G401.6 (cell line): Measurements from ENCODE around the gene MED16.
"Not testable (repeated sequence)": the region's sequence is repeated elsewhere in the genome, so short reads cannot be mapped to it uniquely, and the experiment has no call there.

ENCODE experiments used
- FAIRE-seq: peaks from 2 replicates; lab custom pipeline; 2012; peaks lifted over from hg19 to GRCh38; lab: Jason Lieb, UNC

The MED16 gene

DNA sequence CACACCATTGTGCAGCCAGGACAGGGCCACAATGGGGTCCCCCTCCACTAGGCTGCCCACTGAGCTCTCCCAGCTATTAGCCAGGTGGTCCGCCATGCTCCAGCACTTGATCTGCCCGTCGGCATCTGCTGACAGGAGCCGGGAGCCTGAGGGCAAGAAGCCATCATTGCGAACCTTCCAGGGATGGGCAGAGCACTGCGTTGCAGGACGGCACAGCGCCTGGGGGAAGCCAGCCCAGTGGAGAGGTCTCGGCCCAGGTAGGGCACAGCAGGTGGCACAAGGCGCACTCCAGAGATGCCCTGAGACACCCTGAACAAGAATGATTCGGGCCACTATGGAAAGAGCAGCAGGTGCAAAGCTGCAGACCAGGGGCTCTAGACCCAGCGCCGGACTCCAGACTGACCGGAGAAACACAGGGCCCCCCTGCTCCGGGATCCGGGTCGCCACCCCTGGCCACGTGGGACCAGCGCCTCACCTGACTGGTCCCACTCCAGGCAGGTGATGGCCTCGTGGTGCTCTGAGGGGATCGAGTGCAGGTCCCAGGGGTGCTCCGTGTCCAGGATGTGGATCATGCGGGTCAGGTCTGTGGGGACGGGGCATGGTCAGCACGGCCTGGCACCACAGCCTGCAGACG lies 3.2 kb downstream of the MED16 start:
- FAIRE-seq, result no peak

DNA sequence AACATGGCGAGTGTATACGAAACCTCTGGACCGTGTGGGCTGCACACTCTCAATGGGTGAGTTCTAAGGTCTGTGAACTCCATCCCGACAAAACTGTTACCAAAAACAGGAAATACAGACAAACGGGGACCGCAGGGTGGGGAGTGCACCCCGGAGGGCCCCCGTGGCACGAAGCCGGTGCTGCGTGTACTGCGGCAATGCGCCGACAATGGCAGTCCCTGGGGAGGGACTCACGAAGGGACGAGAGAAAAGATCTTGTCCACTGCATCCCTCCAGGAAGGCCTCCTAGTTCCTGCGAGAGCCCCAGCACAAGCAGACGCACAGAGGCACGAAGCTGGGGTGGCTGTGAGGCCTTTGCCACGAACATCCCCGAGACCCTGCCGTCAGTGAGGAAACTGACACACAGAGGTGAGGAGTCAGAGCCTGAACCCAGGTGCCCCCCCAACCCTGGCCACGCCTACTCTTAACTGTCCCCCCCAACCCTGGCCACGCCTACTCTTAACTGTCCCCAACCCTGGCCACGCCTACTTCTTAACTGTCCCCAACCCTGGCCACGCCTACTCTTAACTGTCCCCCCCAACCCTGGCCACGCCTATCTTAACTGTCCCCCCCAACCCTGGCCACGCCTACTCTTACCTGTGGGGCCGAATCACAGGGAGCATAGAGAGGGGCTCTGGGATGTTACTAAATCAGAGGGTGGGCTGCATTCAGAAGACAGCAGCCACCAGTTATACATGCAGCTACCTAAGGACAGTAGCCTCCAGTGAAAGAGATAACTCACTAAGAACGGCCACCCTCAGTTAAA lies 4.2 kb downstream of the MED16 start:
- no peak for FAIRE-seq

DNA sequence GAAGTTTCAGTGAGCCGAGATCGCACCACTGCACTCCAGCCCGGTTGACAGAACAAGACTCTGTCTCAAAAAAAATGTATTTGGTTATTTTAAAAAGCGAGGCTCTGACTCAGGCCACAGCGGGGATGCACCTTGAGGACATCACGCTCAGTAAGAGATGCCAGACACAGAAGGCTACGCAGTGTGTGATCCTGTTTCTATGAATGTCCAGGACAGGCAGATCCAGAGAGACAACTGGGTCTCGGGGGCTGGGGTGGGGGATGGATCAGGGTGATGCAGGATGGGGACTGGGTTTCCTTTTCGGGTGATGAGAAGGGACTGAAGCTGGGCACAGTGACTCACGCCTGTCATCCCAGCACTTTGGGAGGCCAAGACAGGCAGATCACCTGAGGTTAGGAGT lies 5.4 kb downstream of the MED16 start:
- no peak for FAIRE-seq

DNA sequence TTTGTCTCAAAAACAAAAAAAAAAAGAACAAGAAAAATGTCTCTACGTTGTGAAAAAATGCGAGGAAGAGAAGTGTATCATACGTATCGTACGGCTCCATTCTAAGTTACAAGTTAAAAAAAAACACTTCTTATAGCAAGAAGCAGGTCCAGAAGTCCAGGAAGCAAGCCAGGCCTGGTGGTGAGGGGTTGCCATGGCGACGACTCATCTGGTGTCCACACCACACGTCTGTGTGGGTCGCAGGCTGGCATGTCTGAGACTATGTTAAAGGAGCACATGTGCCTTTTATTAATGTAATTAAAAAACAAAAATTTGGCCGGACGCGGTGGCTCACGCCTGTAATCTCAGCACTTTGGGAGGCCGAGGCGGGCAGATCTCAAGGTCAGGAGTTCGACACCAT lies 5.9 kb downstream of the MED16 start:
- FAIRE-seq, result no peak

DNA sequence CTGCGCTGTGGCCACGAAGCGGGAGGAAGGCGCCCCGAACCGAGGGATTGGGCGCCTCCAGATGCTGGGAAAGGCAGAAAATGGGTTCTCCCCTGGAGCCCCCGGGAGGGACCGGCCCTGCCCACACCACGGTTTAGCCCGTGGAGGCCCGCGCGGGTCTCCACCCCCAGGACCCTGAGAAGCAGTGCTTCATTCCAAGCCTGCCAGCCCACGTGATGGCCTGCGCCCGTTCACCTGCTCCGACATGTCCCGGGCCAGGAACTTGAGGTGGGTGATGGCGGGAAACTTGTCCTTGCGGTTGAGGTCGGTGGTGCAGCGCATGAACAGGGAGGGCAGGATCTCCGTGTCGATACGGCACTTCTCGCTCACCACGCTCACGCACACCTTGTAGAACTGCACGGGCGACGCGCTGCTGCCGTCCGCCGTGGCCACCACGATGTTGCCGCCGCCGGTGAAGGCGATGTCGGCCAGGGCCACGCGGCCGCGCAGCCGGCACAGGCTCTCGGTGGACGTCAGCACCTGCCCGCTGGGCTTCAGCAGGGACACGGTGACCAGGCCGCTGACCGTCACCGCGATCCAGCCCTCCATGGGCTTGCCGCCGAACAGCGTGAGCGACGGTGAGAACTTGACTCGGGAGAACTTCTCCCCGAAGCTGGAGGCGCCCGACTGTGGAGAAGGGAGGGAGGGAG lies 7.3 kb downstream of the MED16 start:
- FAIRE-seq, result no peak

DNA sequence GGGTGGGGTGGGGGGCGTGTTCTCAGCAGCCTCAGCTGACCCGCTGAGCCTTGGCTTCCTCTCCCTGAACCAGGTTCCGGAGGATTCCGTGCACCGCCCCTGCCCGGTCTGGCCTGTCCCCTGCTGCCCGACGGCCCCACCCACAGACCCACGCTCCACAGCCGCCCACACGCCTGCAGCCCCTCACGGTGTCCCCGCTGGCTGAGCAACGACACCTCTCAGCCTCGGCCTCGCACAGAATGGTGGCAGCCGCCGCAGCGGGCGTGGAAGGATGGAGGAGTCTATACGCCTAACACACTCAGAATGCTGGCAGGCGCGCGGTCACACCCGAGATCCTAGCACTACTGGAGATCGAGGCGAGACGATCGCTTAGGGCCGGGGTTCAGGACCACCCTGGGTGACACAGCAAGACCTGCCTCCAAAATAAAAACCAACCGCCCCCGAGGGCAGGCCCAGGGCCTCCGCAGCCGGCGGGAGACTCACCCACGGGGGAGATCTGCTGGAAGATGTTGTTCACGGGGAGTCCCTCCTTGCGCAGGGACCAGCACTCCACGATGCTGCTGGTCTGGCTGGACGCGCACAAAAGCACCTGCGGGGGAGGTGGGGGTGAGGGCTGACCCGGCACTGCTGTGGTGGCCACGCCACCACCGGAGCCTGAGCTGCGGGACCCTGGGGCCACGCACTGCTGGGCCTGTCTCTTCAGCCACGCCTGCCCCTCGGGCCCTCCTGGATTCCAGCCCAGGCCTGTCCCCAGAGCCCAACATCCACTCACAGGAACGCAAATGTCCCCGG lies 8.4 kb downstream of the MED16 start:
- FAIRE-seq, result no peak

DNA sequence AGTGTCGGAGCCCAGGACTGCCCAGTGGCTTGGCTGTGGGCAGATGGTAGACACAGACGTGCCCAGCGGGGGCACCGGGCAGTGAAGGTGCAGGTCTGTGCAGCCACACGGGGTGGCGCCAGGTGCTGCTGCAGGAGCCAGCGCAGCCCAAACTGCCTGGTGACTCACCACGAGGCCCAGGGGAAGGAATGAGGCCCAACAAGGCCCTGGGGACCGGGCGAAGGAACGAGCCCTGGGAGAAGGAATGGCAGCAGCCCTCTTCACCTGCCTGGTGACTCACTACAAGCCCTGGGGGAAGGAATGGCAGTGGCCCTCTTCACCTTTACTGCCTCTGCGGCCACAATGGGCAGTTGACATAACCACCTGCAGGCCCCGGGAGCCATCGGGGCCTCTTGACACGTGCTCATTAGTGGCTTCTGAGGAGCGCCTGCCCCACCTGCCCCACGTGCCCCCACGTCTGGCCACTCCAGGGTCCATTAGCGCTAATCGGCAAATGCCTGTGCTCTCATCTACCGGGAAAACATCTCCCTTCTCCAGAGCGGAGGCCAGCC lies 9.3 kb downstream of the MED16 start:
- no peak for FAIRE-seq

DNA sequence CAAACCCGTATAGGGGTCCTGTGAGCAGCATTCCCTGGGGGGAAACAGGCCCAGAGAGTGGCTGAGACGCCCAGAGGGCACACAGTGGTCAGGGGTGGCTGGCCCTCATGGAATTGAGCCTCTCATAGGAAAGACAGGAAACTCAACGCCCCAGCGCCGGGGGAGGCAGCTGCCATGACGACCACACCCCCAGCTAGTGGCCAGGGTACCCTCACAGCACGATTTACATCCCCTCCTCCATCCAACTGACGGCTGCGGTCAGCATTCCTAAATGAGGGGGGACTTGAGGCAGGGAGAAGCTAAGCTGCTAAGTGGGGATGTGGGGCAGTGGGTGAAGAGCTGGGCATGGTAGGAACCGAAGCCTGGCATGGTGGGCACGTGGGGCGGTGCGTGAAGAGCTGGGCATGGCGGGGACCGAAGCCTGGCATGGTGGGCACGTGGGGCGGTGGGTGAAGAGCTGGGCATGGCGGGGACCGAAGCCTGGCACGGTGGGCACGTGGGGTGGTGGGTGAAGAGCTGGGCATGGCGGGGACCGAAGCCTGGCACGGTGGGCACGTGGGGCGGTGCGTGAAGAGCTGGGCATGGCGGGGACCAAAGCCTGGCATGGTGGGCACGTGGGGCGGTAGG lies 10.0 kb downstream of the MED16 start:
- FAIRE-seq, result no peak

DNA sequence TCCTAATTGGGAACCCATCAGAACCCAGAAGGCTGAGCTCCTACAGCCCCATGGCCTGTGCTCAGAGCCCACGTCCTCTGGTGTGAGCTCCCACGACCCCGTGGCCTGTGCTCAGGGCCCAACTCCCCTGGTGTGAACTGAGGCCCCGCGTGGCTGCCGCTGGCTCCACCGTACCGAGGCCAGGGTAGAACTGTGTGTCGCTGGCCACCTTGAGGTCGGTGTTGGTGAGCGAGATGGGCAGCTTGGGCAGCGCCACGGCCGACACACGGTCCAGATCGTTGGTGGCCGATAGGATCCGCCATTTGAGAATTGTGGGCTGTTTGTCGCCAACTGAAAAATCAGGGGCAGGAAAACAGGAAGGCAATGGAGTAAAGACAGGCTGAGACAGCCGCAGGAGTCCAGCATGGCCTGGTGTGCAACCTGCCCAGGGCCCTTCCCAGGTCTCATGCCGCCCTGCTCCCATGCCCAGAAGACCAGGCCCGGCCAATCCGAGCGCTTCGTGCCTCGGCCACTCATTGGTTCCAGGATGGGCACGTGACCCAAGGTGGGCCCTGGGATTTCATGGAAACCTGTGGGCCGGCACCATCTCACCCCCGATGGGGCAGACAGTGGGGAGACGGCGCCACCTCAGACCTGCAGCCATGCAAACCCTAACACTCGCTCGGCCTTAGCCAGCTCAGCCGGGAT lies 11.5 kb downstream of the MED16 start:
- no peak for FAIRE-seq

DNA sequence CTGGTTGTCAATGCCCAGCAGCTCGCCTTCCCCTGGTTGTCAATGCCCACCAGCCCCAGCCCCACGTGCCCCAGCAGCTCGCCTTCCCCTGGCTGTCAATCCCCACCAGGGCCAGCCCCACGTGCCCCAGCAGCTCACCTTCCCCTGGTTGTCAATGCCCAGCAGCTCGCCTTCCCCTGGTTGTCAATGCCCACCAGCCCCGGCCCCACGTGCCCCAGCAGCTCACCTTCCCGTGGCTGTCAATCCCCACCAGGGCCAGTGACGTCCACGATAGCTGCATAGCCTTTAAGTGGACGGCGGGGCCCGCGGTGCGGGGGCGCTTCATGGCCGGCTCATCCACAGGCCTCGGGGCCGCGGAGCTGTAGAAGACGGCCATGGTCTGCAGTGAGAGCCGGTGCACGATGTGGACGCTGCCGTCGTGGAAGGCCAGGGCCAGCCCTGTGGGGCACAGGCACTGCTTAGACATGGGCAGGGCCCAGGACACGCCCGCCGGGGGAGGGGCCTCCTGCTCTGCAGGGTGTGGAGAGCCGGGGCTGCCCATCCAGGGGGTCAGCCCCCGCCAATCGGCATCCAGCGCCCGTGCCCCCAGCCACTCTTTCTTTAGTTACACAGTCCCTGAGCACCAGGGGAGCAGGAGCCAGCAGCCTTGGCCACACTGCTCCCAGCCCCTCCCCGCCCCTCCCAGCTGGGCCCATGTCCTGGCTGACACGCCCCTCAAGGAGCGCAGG lies 13.1 kb downstream of the MED16 start:
- no peak for FAIRE-seq

DNA sequence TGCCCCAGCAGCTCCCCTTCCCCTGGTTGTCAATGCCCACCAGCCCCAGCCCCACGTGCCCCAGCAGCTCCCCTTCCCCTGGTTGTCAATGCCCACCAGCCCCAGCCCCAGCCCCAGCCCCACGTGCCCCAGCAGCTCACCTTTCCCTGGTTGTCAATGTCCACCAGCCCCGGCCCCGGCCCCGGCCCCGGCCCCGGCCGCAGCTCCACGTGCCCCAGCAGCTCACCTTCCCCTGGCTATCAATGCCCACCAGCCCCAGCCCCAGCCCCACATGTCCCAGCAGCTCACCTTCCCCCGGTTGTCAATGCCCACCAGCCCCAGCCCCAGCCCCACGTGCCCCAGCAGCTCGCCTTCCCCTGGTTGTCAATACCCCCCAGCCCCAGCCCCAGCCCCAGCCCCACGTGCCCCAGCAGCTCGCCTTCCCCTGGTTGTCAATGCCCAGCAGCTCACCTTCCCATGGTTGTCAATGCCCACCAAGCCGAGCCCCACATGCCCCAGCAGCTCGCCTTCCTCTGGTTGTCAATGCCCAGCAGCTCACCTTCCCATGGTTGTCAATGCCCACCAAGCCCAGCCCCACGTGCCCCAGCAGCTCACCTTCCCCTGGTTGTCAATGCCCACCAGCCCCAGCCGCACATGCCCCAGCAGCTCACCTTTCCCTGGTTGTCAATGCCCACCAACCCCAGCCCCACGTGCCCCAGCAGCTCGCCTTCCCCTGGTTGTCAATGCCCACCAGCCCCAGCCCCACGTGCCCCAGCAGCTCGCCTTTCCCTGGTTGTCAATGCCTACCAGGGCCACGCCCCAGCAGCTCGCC lies 14.0 kb downstream of the MED16 start:
- FAIRE-seq, result not testable (repeated sequence)

DNA sequence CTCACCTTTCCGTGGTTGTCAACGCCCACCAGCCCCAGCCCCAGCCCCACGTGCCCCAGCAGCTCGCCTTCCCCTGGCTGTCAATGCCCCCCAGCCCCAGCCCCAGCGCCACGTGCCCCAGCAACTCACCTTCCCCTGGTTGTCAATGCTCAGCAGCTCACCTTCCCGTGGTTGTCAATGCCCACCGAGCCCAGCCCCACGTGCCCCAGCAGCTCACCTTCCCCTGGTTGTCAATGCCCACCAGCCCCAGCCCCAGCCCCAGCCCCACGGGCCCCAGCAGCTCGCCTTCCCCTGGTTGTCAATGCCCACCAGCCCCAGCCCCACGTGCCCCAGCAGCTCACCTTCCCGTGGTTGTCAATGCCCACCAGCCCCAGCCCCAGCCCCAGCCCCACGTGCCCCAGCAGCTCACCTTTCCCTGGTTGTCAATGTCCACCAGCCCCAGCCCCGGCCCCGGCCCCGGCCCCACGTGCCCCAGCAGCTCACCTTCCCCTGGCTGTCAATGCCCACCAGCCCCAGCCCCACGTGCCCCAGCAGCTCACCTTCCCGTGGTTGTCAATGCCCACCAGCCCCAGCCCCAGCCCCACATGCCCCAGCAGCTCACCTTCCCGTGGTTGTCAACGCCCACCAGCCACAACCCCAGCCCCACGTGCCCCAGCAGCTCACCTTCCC lies 14.9 kb downstream of the MED16 start:
- not testable (repeated sequence) for FAIRE-seq

DNA sequence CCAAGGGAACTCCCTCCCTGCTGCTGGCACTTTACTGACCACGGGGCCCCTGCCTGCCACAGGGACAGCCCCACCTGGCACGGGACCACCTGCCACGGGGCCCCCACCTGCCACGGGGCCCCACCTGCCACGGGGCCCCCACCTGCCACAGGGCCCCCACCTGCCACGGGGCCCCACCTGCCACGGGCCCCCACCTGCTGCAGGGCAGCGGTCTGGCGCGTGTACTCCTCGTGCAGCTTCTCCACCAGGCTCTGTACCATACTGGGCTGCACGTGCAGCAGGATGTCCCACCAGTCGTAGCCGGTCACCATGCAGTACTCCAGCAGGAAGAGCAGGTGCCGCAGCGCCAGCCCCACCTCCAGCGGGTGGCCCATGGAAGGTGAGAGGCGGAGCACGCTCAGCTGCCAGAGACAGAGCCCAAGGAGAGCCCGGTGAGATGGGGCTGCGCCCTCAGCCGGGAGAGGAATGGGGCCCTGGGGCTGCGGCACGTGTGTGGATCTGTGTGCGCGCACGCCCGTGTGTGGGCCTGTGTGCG lies 16.1 kb downstream of the MED16 start:
- no peak for FAIRE-seq

DNA sequence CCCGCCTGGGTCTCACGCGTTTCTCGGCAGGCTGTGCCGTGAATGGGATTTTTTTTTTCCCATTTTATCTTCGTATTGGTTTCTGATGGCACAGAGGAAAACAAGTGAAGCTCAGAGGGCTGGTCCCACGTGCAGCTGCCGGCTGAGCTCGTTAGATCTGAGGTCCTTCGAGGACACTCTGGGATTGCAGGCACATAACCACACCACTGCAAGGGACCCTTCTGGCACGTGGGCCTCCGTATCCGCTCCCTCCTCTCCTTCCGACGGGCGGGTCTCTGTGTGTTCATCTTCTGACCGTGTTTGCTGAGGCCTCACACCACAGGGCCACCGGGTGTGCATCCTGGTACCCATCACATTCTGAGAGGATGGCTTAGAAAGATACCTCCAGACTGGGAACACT lies 16.9 kb downstream of the MED16 start:
- FAIRE-seq, result no peak

DNA sequence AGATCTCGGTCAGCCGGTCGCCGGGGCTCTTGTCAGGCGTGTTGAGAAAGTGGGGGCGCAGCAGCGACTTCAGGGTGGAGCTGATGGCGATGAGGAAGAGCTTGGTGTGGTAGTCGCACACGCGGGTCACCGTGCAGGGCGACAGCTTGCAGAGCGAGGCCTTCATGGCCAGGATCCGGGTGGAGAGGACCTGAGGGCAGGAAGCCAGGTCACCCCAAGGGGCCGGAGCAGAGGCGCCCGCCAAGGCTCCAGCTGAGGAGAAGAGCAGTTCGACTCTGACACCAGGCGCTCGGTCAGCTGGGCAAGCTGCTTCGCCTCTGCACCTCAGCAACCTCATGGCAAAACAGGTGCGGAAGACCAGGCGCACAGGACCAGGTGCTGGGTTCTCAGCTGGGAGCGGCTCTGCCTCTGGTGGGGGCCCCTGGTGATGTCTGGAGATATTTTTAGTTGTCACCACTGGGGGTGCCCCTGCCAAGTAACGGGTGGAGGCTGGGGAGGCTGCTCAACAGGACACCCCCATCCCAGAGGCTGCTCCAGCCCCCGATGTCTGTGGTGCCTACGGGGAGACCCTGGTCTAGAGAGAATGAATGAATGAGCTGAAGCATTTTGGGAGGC lies 17.6 kb downstream of the MED16 start:
- no peak for FAIRE-seq

DNA sequence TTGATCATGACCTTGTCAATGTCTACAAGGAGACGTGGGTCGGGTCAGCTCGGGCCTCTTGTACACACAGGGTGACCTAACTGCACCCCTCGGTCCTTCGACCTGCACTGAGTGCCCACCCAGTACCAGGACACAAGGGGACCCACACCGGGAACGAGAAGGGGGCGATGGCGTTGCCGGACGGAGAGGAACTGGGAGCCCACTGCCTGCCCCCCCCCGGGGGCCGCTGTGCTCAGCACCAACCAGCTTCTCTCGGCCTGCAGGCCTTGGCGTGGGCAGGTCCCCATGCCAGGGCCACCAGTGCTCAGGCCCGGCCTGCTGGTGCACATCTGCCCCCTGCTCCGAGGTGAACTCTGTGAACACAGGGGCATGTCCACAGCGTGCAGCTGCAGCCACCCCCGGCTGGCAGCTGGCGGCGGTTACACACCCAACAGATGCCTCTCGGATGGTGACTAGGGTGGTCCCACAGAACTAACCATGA lies 19.4 kb downstream of the MED16 start:
- FAIRE-seq, result no peak

DNA sequence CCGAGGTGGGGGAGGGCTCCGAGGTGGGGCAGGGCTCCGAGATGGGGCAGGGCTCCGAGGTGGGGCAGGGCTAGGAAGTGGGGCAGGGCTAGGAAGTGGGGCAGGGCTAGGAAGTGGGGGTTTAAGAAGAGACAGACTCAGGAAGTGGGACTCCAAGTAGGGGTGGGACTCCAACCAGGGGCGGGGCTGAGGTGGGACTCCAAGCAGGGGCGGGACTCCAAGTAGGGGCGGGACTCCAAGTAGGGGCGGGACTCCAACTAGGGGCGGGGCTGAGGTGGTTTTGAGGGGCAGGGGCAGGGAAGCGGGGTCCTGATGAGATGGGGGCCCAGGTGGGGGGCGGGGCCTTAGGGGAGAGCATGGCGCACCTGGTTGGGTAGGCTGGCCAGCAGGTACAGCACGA lies 19.9 kb downstream of the MED16 start:
- FAIRE-seq, result no peak

DNA sequence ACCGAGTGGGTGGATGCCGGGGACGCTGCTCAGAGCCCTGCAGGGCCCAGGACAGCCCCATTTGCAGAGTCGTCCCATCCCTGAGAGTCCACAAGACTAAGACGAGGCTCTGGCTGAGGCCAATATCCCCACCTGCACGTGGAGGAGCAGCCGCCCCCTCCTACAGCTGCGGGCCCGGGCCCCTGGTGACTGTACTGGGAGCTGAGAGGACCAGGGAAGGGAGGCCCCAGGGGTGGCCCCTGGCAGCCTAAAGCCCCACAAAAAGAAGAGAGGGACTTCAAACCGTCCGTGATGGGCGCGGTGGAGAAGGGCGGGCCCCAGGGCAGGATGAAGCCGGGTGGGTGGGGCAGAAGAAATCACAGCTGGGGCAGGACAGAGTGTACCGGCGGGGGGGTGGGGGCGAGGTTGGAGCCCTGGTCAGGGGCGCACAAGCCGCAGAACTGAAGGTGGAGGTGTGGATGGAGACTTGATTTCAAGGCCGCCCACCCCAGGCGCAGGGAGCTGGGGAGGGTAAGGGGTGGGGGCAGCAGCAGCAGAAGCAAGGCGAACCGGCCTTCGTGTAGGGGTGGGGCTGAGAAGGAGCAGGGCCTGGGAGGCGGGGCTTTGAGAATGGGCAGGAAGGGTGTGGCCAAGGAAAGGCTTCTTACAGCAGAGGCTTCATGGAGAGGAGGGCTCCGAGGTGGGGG lies 20.6 kb downstream of the MED16 start:
- no peak for FAIRE-seq
